ENCODE data around the gene SESTD1. TPM values are rescaled to one million over a fixed set of nuclear protein-coding genes. Genes with fewer than 3 reads are reported as not detected.

Gene SESTD1
- total and polyA plus RNA-seq, 2 experiments from 2014 or later, result 12.6 to 21.6 TPM

- DNase-seq (ENCODE audit: low spot score) (no peak), ATAC-seq (no peak)
- Mint-ChIP-seq H3K4me3 (no peak overlapping the region), H3K27me3 (ENCODE audit: insufficient read depth, low read depth, poor library complexity) (no peaks in the 10 kb centered on the region), H3K9me3 (no peaks in the 10 kb centered on the region), H3K36me3 (ENCODE audit: low read depth) (no peaks in the 10 kb centered on the region), H3K27ac (no peak overlapping the region; the same call in 1 of the 2 replicates), H3K4me1 (peaks cover 10% of the 10 kb centered on the region)
- TF ChIP-seq JUNB (IDR thresholded peaks at IDR 0.05; ENCODE audit: unreplicated experiment) (no peak), ZNF331 (CRISPR knock-in tag; IDR thresholded peaks at IDR 0.05; ENCODE audit: low read depth) (no peak)
- Histone ChIP-seq H3K4me2 (no peak overlapping the region), H3F3A (replicated peaks; ENCODE audit: low read depth) (no peaks in the 10 kb centered on the region), H4K20me1 (replicated peaks; ENCODE audit: insufficient read depth) (no peaks in the 10 kb centered on the region), H3K4me1 (ENCODE audit: insufficient read depth) (peaks cover 11% of the 10 kb centered on the region), H3K27ac (ENCODE audit: low read depth) (no peak overlapping the region), H3K4me3 (no peak overlapping the region), H3K36me3 (ENCODE audit: insufficient read depth) (no peaks in the 10 kb centered on the region), H3K79me2 (replicated peaks; ENCODE audit: insufficient read depth) (peaks cover 29% of the 10 kb centered on the region), H3K9me2 (ENCODE audit: insufficient read depth) (no peaks in the 10 kb centered on the region), H2AFZ (no peak overlapping the region), H3K27me3 (ENCODE audit: insufficient read depth) (no peaks in the 10 kb centered on the region)
Measured at GRCh38 chr2:179233083-179233490, 31.5 kb downstream of the SESTD1 start.

- H3K36me3 ChIP-seq (ENCODE audit: insufficient read depth), result no peaks in the 10 kb centered on the region
- no peaks in the 10 kb centered on the region for H3K4me1 ChIP-seq (ENCODE audit: insufficient read depth)
- no peaks in the 10 kb centered on the region for H3K27me3 ChIP-seq (ENCODE audit: insufficient read depth)
- Mint-ChIP-seq H3K36me3 (ENCODE audit: low read depth) (no peaks in the 10 kb centered on the region), H3K4me3 (no peak overlapping the region), H3K27ac (peak overlapping the region; percentile 49; the same call in 1 of the 2 replicates), H3K4me1 (peaks cover 11% of the 10 kb centered on the region; the same call in 2 of the 3 replicates), H3K9me3 (no peaks in the 10 kb centered on the region), H3K27me3 (ENCODE audit: insufficient read depth, low read depth, poor library complexity) (no peaks in the 10 kb centered on the region)
- ATAC-seq (no peak), DNase-seq (ENCODE audit: low spot score) (no peak)
- H3K79me2 ChIP-seq (replicated peaks; ENCODE audit: insufficient read depth), result peaks cover 37% of the 10 kb centered on the region
- no peak overlapping the region for H3K27ac ChIP-seq (ENCODE audit: low read depth)
- H2AFZ ChIP-seq, result no peak overlapping the region
- H3F3A ChIP-seq (replicated peaks; ENCODE audit: low read depth), result no peaks in the 10 kb centered on the region
- H3K4me2 ChIP-seq, result no peak overlapping the region
- H3K9me2 ChIP-seq (ENCODE audit: insufficient read depth), result no peaks in the 10 kb centered on the region
- no peak overlapping the region for H3K4me3 ChIP-seq
- H4K20me1 ChIP-seq (replicated peaks; ENCODE audit: insufficient read depth), result no peaks in the 10 kb centered on the region
- no peak for TF ChIP-seq EZH2phosphoT487 (IDR thresholded peaks at IDR 0.05; ENCODE audit: unreplicated experiment)
- no peak for TF ChIP-seq JUNB (IDR thresholded peaks at IDR 0.05; ENCODE audit: unreplicated experiment)
- TF ChIP-seq CREB1 (CRISPR knock-in tag; IDR thresholded peaks at IDR 0.05; ENCODE audit: low read depth), result no peak
- TF ChIP-seq CTCF (conservative IDR thresholded peaks at IDR 0.05; ENCODE audit: low read depth in 2 of 2), result no peak
- TF ChIP-seq NANOG (IDR thresholded peaks at IDR 0.05; ENCODE audit: borderline replicate concordance), result no peak
- TF ChIP-seq EZH2 (IDR thresholded peaks at IDR 0.05; ENCODE audit: low read depth, unreplicated experiment), result no peak
- no peak for TF ChIP-seq POLR2AphosphoS5 (IDR thresholded peaks at IDR 0.05; ENCODE audit: low read depth)
- no peak for TF ChIP-seq STAT1 (IDR thresholded peaks at IDR 0.05; ENCODE audit: unreplicated experiment)
- no peak for TF ChIP-seq ZNF114 (CRISPR knock-in tag; IDR thresholded peaks at IDR 0.05)
- TF ChIP-seq ZNF462 (CRISPR knock-in tag; IDR thresholded peaks at IDR 0.05), result no peak
- TF ChIP-seq ZNF331 (CRISPR knock-in tag; IDR thresholded peaks at IDR 0.05; ENCODE audit: low read depth), result no peak
- no peak for TF ChIP-seq REST (IDR thresholded peaks at IDR 0.05; ENCODE audit: unreplicated experiment)
Measured at GRCh38 chr2:179226961-179227259, 37.7 kb downstream of the SESTD1 start.
